HFF-Myc (cell line): ENCODE measurements around the gene WDR1.

ENCODE experiments used
- DNase-seq: peaks from one replicate; pipeline ENCODE4 v3.0.0-alpha.2; 2011; ENCODE audit warnings: low read depth; ENCODE audit errors: extremely low read depth
- H3K4me3 ChIP-seq: replicated peaks from 2 replicates; pipeline ENCODE4 v1.5.1; 2011; ENCODE audit warnings: low read depth, mild to moderate bottlenecking, control low read depth, low read length
- CTCF ChIP-seq: IDR thresholded peaks from 2 replicates; pipeline ENCODE4 v1.5.1; 2012; ENCODE audit warnings: mild to moderate bottlenecking, low read depth, low read length, control low read depth; ENCODE audit errors: missing control alignments

The WDR1 gene

GRCh38 chr4:10035130-10035529 is 81.5 kb downstream of the WDR1 start:
- H3K4me3 ChIP-seq: no peak overlapping the region
- DNase-seq: no peak
- TF ChIP-seq CTCF: no peak

- H3K4me3 ChIP-seq: no peak overlapping the region
- TF ChIP-seq CTCF: no peak
- no peak for DNase-seq
Observed at GRCh38 chr4:10034612-10035104, 81.9 kb downstream of the WDR1 start.

GRCh38 chr4:10034136-10034535 is 82.5 kb downstream of the WDR1 start:
- no peak for DNase-seq
- no peak for TF ChIP-seq CTCF
- no peak overlapping the region for H3K4me3 ChIP-seq

GRCh38 chr4:10033191-10033881 is 83.3 kb downstream of the WDR1 start:
- no peak overlapping the region for H3K4me3 ChIP-seq
- no peak for TF ChIP-seq CTCF
- no peak for DNase-seq

GRCh38 chr4:10032625-10033024 is 84.0 kb downstream of the WDR1 start:
- no peak overlapping the region for H3K4me3 ChIP-seq
- no peak for TF ChIP-seq CTCF
- DNase-seq: no peak

GRCh38 chr4:10031668-10032590 is 84.7 kb downstream of the WDR1 start:
- no peak overlapping the region for H3K4me3 ChIP-seq
- no peak for DNase-seq
- TF ChIP-seq CTCF: no peak
